ENCODE data around the gene PLA1A. TPM values are rescaled to one million over a fixed set of nuclear protein-coding genes. Genes with fewer than 3 reads are reported as not detected.
A peak's percentile ranks its signal among the peaks of the same experiment; 100 is the strongest.

The PLA1A gene
- total and polyA plus RNA-seq, 12 donors, result 0.55 to 19.3 (median 1.9) TPM

DNA sequence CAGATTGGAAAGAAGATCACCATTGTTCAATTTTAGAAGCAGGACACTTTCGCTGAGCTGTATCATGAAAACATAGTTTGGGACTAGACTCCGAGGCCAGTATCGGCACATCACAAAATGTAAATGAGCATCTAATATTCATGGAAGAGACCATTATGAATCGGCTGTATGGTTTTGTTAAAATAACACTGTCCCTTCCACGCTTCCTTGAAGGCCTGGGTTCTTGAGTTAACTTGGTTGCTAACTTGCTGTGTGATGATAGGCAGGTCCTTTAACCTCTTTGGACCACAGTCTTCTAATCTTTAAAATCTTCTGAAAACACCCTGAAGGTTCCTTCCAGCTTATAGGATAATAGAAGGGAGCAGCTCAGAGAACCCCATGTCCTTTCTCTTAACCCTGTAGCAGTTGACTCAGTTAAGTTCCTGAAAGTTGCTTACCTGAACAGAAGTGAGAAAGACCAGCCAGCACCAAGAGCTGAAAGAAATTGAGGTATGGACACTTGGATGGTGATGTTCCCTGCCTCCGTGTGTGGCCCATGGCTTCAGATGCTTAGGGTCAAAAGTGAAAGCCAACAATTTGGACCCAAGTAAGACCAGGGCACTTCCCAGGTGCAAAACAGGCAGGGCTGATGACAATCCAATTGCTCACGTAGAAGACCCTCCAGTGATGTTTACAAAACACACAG, 40.4 kb upstream of the PLA1A start:
- H3K27me3 ChIP-seq, result no peaks in the 10 kb centered on the region
- H3K9me3 ChIP-seq, result no peaks in the 10 kb centered on the region
- peaks cover 0 to 30% (median 2%) of the 10 kb centered on the region in 9 donors for H3K4me1 ChIP-seq
- no peaks in the 10 kb centered on the region for H3K36me3 ChIP-seq
- TF ChIP-seq, protein P1, sequence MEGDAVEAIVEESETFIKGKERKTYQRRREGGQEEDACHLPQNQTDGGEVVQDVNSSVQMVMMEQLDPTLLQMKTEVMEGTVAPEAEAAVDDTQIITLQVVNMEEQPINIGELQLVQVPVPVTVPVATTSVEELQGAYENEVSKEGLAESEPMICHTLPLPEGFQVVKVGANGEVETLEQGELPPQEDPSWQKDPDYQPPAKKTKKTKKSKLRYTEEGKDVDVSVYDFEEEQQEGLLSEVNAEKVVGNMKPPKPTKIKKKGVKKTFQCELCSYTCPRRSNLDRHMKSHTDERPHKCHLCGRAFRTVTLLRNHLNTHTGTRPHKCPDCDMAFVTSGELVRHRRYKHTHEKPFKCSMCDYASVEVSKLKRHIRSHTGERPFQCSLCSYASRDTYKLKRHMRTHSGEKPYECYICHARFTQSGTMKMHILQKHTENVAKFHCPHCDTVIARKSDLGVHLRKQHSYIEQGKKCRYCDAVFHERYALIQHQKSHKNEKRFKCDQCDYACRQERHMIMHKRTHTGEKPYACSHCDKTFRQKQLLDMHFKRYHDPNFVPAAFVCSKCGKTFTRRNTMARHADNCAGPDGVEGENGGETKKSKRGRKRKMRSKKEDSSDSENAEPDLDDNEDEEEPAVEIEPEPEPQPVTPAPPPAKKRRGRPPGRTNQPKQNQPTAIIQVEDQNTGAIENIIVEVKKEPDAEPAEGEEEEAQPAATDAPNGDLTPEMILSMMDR (IDR thresholded peaks at IDR 0.05), result no peak
- intact Hi-C loops (cut with DNase I), result no loop called here
- no peak overlapping the region for H3K4me3 ChIP-seq
- WGBS, 2 donors, result 94 to 97% methylated on average over 7 of the region's 7 CpGs
- ATAC-seq (no peak), DNase-seq (no peak)
- H3K27ac ChIP-seq, result no peak overlapping the region

DNA sequence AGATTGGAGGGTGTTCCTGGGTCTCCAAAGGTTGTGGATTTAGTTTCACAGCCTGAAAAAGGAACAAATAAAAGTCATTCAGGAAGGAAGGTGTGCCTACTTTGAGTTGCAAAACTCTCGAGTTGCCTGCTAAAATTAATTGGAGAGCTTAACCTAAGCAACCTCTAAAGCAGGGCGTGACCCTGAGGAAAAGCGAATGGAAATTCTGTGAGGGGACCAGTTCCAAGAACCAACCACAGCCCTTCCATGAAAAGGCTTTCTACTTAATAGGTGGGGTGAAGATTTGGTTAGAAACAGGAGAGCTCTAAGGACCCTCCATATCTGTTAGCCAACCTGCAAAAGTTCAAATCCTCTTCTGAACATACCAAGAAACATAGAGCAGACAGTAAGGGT, 39.8 kb upstream of the PLA1A start:
- intact Hi-C loops (cut with DNase I), result no loop called here

DNA sequence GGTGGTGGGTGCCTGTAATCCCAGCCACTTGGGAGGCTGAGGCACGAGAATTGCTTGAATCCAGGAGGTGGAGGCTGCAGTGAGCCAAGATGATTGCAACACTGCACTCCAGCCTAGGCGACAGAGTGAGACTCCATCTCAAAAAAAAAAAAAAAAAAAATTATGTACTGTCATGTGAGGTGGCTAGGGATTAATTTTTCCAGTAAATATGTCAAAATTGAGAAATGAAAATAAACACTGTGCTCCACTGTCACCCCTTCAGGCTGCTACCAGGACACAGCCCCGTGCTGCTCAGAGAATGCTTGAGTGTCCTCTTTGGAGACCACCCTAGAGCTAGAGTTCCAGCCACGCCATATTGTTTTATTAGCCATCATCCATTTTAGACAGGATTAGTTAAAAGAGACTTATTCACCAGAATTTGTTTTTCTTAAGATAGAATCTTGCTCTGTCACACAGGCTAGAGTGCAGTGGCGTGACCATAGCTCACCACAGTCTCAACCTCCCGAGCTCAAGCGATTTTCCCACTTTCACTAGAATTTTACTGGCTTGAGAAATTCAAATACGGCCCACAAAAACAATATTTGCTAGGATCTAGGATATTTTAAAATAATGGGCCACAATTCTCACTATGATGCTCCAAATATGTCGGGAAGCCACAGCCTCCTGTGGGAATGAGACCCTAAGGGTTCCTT, 38.9 kb upstream of the PLA1A start:
- no peak for ATAC-seq

More for the DNA sequence above, 39.8 kb upstream of the PLA1A start:
- Histone ChIP-seq H3K27me3 (no peaks in the 10 kb centered on the region), H3K27ac (no peak overlapping the region), H3K9me3 (no peaks in the 10 kb centered on the region), H3K4me1 (peaks cover 0 to 35% (median 7%) of the 10 kb centered on the region in 9 donors), H3K36me3 (no peaks in the 10 kb centered on the region), H3K4me3 (no peak overlapping the region)
- TF ChIP-seq, protein P1 (IDR thresholded peaks at IDR 0.05), result no peak
- WGBS, 2 donors, result 76 to 86% methylated on average over 3 of the region's 3 CpGs
- DNase-seq (no peak), ATAC-seq (no peak)

DNA sequence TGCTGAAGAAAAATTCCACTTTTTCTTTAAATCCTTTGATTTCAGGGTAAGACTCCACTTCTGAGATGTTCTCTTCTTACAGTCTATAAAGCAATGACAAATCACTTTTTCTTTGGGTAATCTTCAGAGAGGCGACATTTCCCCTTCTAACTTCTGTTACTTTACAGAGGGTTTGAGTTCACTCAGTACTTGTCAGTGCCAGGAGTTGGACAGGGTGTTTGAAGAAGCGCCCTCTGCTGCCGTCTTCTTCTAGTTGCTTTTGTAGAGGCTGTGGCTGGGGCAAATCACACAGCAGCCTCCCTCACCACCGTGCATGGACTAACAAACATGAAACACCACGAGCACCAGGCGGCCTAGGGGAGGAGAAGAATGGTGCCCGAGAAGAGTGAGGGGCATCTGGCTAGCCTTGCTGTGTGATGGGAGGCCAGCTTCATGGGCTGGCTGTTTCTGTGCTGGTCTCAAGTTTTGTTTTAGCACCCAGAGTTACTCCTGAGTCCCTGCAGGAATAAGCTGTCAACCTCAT, 38.2 kb upstream of the PLA1A start, which contains the start of gene CD80:
TSS of gene CD80 (minus strand) at position 174 of the 523 bp plus-strand sequence. CDS start 1,886 bp downstream, outside the sequence.
- Histone ChIP-seq H3K27me3 (no peaks in the 10 kb centered on the region), H3K36me3 (no peaks in the 10 kb centered on the region), H3K27ac (peak within 1 kb of the TSS in 1 of 10 donors; percentile 75), H3K9me3 (peaks cover 0 to 9% (median 0%) of the 10 kb centered on the region in 11 donors), H3K4me1 (peaks cover 0 to 33% (median 8%) of the 10 kb centered on the region in 9 donors), H3K4me3 (peak within 1 kb of the TSS in 1 of 10 donors; percentile 29)
- WGBS, 2 donors, result 31 to 34% methylated on average over 7 of the region's 7 CpGs
- ATAC-seq, result peak; percentile 51 to 76 (median 68)
- intact Hi-C loops (cut with DNase I), result no loop called here
- DNase-seq, result peak; percentile 31 to 34
- TF ChIP-seq, protein P1 (IDR thresholded peaks at IDR 0.05), result peak in 6 of 9 donors; percentile 15 to 47 (median 40)

More for the DNA sequence above, 38.9 kb upstream of the PLA1A start:
- DNase-seq, result no peak
- Histone ChIP-seq H3K36me3 (no peaks in the 10 kb centered on the region), H3K27me3 (no peaks in the 10 kb centered on the region), H3K9me3 (peaks cover 0 to 5% (median 0%) of the 10 kb centered on the region in 11 donors), H3K4me3 (peak overlapping the region in 1 of 10 donors; percentile 29), H3K27ac (peak overlapping the region in 1 of 10 donors; percentile 75), H3K4me1 (peaks cover 0 to 35% (median 8%) of the 10 kb centered on the region in 9 donors)
- intact Hi-C loops (cut with DNase I), result no loop called here
- WGBS, 2 donors, result 95 to 97% methylated on average over 9 of the region's 9 CpGs
- TF ChIP-seq, protein P1 (IDR thresholded peaks at IDR 0.05), result no peak

Measured in heart right ventricle (tissue), 16 donors.